OCI-LY3 (cell line): Measurements from ENCODE around the gene CD14.

ENCODE experiments used
- EZH2phosphoT487 ChIP-seq: fragments of 200-600 bp; shearing (Covaris generic); IDR thresholded peaks from 2 replicates; pipeline ENCODE4 v1.6.1; 2018; ENCODE audit warnings: antibody characterized with exemption, mixed run types, low read depth
- TF ChIP-seq, protein P1 (sequence below): fragments of 200-600, 300-600 bp; sonication (generic); IDR thresholded peaks from 2 replicates; pipeline ENCODE4 v1.5.1; 2014; ENCODE audit warnings: antibody characterized with exemption, low read length, low read depth

- TF ChIP-seq, protein P1, sequence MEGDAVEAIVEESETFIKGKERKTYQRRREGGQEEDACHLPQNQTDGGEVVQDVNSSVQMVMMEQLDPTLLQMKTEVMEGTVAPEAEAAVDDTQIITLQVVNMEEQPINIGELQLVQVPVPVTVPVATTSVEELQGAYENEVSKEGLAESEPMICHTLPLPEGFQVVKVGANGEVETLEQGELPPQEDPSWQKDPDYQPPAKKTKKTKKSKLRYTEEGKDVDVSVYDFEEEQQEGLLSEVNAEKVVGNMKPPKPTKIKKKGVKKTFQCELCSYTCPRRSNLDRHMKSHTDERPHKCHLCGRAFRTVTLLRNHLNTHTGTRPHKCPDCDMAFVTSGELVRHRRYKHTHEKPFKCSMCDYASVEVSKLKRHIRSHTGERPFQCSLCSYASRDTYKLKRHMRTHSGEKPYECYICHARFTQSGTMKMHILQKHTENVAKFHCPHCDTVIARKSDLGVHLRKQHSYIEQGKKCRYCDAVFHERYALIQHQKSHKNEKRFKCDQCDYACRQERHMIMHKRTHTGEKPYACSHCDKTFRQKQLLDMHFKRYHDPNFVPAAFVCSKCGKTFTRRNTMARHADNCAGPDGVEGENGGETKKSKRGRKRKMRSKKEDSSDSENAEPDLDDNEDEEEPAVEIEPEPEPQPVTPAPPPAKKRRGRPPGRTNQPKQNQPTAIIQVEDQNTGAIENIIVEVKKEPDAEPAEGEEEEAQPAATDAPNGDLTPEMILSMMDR, result no peak
- TF ChIP-seq EZH2phosphoT487, result no peak
Observed at GRCh38 chr5:140630292-140631035, 2.5 kb downstream of the CD14 start.
